ENCODE data around the gene CARD11. TPM values are rescaled to one million over a fixed set of nuclear protein-coding genes. Genes with fewer than 3 reads are reported as not detected.

CARD11 gene
- total RNA-seq, 1 donor from 2014 or later, result 5.7 TPM

GRCh38 chr7:2975821-2976371 is 67.8 kb downstream of the CARD11 start:
- Histone ChIP-seq H3K27me3 (ENCODE audit: low read depth) (peaks cover 19% of the 10 kb centered on the region), H3K4me3 (no peak overlapping the region), H3K27ac (no peak overlapping the region), H3K9me3 (no peaks in the 10 kb centered on the region), H3K36me3 (no peaks in the 10 kb centered on the region), H3K4me1 (peaks cover 15% of the 10 kb centered on the region)
- DNase-seq (no peak), ATAC-seq (no peak)
- TF ChIP-seq, protein P1, sequence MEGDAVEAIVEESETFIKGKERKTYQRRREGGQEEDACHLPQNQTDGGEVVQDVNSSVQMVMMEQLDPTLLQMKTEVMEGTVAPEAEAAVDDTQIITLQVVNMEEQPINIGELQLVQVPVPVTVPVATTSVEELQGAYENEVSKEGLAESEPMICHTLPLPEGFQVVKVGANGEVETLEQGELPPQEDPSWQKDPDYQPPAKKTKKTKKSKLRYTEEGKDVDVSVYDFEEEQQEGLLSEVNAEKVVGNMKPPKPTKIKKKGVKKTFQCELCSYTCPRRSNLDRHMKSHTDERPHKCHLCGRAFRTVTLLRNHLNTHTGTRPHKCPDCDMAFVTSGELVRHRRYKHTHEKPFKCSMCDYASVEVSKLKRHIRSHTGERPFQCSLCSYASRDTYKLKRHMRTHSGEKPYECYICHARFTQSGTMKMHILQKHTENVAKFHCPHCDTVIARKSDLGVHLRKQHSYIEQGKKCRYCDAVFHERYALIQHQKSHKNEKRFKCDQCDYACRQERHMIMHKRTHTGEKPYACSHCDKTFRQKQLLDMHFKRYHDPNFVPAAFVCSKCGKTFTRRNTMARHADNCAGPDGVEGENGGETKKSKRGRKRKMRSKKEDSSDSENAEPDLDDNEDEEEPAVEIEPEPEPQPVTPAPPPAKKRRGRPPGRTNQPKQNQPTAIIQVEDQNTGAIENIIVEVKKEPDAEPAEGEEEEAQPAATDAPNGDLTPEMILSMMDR (IDR thresholded peaks at IDR 0.05), result no peak
- intact Hi-C loops (cut with DNase I), result no loop called here

DNA sequence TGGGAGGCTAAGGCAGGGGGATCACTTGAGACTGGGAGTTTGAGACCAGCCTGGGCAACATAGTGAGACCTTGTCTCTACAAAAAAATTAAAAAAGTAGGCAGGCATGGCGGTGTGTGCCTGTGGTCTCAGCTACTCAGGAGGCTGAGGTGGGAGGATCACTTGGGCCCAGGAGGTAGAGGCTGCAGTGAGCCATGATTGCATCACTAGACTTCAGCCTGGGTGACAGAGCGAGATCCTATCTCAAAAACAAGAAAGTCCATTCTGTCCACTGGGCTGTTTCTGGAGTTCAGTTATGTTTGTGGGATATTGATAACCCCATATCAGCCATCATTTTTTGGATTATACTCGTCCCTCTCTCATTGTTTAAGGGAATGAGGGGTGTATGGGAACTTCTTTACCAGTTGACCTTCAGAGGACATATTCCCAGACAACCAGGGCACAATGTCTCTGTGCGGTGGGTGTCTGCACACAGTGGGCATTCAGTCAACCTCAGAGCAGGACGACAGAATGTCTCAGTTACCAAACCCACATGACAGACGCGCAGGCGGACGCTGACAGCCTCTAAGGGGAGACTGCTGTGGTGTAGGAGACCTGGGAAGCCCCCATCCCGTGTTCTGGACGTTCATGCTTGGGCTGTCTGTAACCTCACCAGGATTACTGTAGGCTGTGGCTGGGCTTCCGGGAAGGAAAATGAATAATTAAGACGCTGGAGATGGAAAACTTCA is 69.4 kb downstream of the CARD11 start:
- Histone ChIP-seq H3K27ac (no peak overlapping the region), H3K36me3 (no peaks in the 10 kb centered on the region), H3K4me1 (peaks cover 8% of the 10 kb centered on the region), H3K27me3 (ENCODE audit: low read depth) (peaks cover 8% of the 10 kb centered on the region), H3K9me3 (no peaks in the 10 kb centered on the region), H3K4me3 (no peak overlapping the region)
- no peak for DNase-seq
- TF ChIP-seq, protein P1 (IDR thresholded peaks at IDR 0.05), result no peak
- intact Hi-C loops (cut with DNase I), result no loop called here
- no peak for ATAC-seq

DNA sequence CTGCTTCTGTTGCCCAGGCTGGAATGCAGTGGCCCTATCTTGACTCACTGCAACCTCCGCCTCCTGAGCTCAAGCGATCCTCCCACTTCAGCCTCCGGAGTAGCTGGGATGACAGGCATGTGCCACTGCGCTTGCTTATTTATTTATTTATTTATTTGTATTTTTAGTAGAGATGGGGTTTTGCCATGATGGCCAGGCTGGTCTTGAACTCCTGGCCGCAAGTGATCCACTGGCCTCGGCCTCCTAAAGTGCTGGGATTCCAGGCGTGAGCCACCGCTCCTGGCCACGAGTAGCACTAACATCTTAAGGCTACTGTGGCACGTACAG is 70.9 kb downstream of the CARD11 start:
- DNase-seq (no peak), ATAC-seq (no peak)
- H3K36me3 ChIP-seq, result no peaks in the 10 kb centered on the region
- intact Hi-C loops (cut with DNase I), result no loop called here
- no peak overlapping the region for H3K27ac ChIP-seq
- no peak overlapping the region for H3K4me3 ChIP-seq
- H3K9me3 ChIP-seq, result no peaks in the 10 kb centered on the region
- no peaks in the 10 kb centered on the region for H3K27me3 ChIP-seq (ENCODE audit: low read depth)
- TF ChIP-seq, protein P1 (IDR thresholded peaks at IDR 0.05), result no peak
- H3K4me1 ChIP-seq, result no peaks in the 10 kb centered on the region

GRCh38 chr7:2971914-2972834 is 71.5 kb downstream of the CARD11 start:
- TF ChIP-seq, protein P1 (IDR thresholded peaks at IDR 0.05), result no peak
- no peaks in the 10 kb centered on the region for H3K9me3 ChIP-seq
- H3K27me3 ChIP-seq (ENCODE audit: low read depth), result no peaks in the 10 kb centered on the region
- no peaks in the 10 kb centered on the region for H3K36me3 ChIP-seq
- no peak for DNase-seq
- H3K4me3 ChIP-seq, result no peak overlapping the region
- no peak for ATAC-seq
- no peaks in the 10 kb centered on the region for H3K4me1 ChIP-seq
- intact Hi-C loops (cut with DNase I), result no loop called here
- no peak overlapping the region for H3K27ac ChIP-seq

GRCh38 chr7:2970861-2971260 is 72.8 kb downstream of the CARD11 start:
- ATAC-seq (no peak), DNase-seq (no peak)
- no peak overlapping the region for H3K4me3 ChIP-seq
- intact Hi-C loops (cut with DNase I), result no loop called here
- H3K27ac ChIP-seq, result no peak overlapping the region
- peaks cover 7% of the 10 kb centered on the region for H3K9me3 ChIP-seq
- H3K36me3 ChIP-seq, result no peaks in the 10 kb centered on the region
- H3K4me1 ChIP-seq, result no peaks in the 10 kb centered on the region
- TF ChIP-seq, protein P1 (IDR thresholded peaks at IDR 0.05), result no peak
- no peaks in the 10 kb centered on the region for H3K27me3 ChIP-seq (ENCODE audit: low read depth)
